Stomach (tissue), 4 donors: ENCODE results near the gene PRPF19.

Experiments used
- POLR2AphosphoS5 ChIP-seq, 3 donors: sonication (generic); formaldehyde crosslinking; IDR thresholded peaks; one replicate each; pipeline ENCODE4 v1.6.1; 2016; ENCODE audit warnings: antibody characterized with exemption in 3 of 3
- TF ChIP-seq, protein P1 (sequence below), 7 experiments: fragments of 450-650 bp in 4 of 7; fragments of 200-600 bp in 3 of 7; sonication (generic) in 3 of 7; IDR thresholded peaks; one replicate each; pipeline ENCODE4 v1.5.1; 2016 to 2019; ENCODE audit warnings: antibody characterized with exemption in 7 of 7, control low read depth in 2 of 7, mild to moderate bottlenecking in 1 of 7

DNA sequence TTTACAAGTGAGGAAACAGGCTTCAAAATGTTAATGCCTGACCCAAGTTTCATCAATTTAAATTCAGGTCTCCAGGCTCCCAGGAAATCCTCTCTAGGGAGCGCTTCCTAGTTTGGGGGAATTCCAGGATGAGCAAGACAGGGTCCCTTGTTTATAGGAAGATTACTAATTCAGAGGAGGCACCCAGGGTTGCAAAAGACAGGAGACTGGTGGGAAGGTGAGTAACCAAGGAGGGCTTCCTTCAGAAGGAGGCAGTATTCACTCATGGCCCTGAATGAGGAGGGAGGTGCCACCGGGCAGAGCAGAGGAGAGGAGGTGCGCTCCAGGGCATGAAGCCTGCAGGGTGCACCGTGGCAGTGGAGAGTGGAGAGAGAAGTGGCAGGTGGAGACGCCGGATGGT, 19.5 kb upstream of the PRPF19 start:
- TF ChIP-seq, protein P1, sequence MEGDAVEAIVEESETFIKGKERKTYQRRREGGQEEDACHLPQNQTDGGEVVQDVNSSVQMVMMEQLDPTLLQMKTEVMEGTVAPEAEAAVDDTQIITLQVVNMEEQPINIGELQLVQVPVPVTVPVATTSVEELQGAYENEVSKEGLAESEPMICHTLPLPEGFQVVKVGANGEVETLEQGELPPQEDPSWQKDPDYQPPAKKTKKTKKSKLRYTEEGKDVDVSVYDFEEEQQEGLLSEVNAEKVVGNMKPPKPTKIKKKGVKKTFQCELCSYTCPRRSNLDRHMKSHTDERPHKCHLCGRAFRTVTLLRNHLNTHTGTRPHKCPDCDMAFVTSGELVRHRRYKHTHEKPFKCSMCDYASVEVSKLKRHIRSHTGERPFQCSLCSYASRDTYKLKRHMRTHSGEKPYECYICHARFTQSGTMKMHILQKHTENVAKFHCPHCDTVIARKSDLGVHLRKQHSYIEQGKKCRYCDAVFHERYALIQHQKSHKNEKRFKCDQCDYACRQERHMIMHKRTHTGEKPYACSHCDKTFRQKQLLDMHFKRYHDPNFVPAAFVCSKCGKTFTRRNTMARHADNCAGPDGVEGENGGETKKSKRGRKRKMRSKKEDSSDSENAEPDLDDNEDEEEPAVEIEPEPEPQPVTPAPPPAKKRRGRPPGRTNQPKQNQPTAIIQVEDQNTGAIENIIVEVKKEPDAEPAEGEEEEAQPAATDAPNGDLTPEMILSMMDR (IDR thresholded peaks at IDR 0.05), result no peak
- TF ChIP-seq POLR2AphosphoS5 (IDR thresholded peaks at IDR 0.05), result no peak
